Activated T-helper 2 cell treated with anti-CD3 and anti-CD28 coated beads, Interferon-gamma antibody, Interleukin-2, Interleukin-4, amounts not matched to agents 10 μg/mL and 5 μg/mL and 100 μg/mL, durations not matched to agents 14 hours and 24 hours and 36 hours (primary cell): ENCODE data around the gene SCYL3. TPM values are rescaled to one million over a fixed set of nuclear protein-coding genes. Genes with fewer than 3 reads are reported as not detected.
A peak's percentile ranks its signal among the peaks of the same experiment; 100 is the strongest.

ENCODE experiments used
- DNase-seq: peaks from one replicate; pipeline ENCODE4 v3.0.0; 2021; ENCODE audit warnings: low spot score
- H3K27ac Mint-ChIP-seq: one replicate; pipeline ENCODE4 v1.8.0; 2021; ENCODE audit warnings: mixed read lengths
- H3K27me3 Mint-ChIP-seq: one replicate; pipeline ENCODE4 v1.8.0; 2021; ENCODE audit warnings: low read depth, mixed read lengths
- H3K36me3 Mint-ChIP-seq: one replicate; pipeline ENCODE4 v1.8.0; 2021; ENCODE audit warnings: low read depth, mixed read lengths
- H3K4me1 Mint-ChIP-seq: one replicate; pipeline ENCODE4 v1.8.0; 2021; ENCODE audit warnings: low read depth, mixed read lengths
- H3K4me3 Mint-ChIP-seq: one replicate; pipeline ENCODE4 v1.8.0; 2021; ENCODE audit warnings: low read depth, mild to moderate bottlenecking, moderate library complexity, mixed read lengths
- H3K9me3 Mint-ChIP-seq: one replicate; pipeline ENCODE4 v1.8.0; 2021; ENCODE audit warnings: mixed read lengths
- intact Hi-C: fragments of 100-400 bp; cut with micrococcal nuclease; formaldehyde crosslinking; loops from one replicate; pipeline ENCODE4 v1.15.1; 2023
- total RNA-seq: library from RNA; stranded (reverse); gene quantifications from 2 replicates; pipeline ENCODE4 v1.2.3, GENCODE V29; 2022

The SCYL3 gene
- total RNA-seq, 1 donor from 2014 or later: 9.5 TPM

DNA sequence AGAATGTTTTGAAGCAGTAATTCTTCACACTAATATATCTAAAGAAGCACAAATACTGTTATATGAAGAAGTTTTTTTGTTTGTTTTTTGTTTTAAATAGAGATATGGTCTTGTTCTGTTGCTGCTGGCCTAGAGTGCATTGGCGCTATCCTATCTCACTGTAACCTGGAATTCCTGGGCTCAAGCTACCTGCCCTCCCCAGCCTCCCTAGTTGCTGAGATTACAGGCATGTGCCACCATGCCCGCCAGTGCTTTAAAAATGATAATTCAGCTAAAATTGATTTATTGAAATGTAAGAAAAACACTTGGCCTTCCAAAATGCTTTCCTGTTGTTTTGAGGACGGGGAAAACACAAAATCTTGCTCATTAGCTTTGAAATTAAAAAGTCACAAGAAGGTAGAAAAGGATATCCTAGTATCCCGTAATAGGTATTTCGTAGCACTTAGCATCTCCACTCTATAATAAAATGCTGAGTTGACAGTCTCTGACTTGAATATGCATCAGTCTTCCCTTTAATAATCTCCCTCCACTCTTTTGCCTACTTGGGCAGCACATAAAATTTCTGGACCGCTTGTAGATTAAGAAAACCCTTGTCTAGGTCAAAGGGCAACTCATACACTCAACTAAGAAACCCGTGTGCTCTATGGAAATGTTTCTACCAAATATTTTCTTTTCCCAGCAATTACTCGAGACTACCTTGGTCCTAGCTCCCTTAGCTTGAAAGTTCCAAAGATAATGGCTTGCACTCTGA, 1.3 kb downstream of the SCYL3 start:
- peaks cover 50% of the 10 kb centered on the region for H3K4me1 Mint-ChIP-seq
- no peaks in the 10 kb centered on the region for H3K9me3 Mint-ChIP-seq
- H3K36me3 Mint-ChIP-seq: peaks cover 14% of the 10 kb centered on the region
- H3K4me3 Mint-ChIP-seq: peak overlapping the region; percentile 86
- intact Hi-C loops: loop anchor here (5.0 kb wide), 6 partner anchors 200 to 845 kb away; partner anchors contain the start of genes BLZF1, F5, GORAB and NME7
- no peak for DNase-seq
- peaks cover 2% of the 10 kb centered on the region for H3K27me3 Mint-ChIP-seq
- H3K27ac Mint-ChIP-seq: peak overlapping the region; percentile 92

DNA sequence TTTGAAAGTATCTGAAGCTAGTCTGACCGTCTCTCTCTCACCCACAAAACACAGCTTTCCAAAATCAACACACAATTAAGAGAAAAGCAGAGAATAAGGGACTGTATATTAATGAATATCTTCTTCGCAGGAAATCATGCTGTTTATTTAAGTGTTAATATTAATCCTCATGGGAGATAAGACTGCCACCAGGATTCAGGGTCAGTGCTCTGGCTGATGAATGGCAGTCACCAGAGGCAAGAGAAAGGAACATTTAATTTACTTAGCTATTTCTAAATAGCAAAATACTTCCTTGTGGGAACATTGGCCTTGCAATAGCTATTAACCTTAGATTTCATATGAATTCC, 2.2 kb downstream of the SCYL3 start:
- peaks cover 20% of the 10 kb centered on the region for H3K36me3 Mint-ChIP-seq
- H3K27me3 Mint-ChIP-seq: no peaks in the 10 kb centered on the region

DNA sequence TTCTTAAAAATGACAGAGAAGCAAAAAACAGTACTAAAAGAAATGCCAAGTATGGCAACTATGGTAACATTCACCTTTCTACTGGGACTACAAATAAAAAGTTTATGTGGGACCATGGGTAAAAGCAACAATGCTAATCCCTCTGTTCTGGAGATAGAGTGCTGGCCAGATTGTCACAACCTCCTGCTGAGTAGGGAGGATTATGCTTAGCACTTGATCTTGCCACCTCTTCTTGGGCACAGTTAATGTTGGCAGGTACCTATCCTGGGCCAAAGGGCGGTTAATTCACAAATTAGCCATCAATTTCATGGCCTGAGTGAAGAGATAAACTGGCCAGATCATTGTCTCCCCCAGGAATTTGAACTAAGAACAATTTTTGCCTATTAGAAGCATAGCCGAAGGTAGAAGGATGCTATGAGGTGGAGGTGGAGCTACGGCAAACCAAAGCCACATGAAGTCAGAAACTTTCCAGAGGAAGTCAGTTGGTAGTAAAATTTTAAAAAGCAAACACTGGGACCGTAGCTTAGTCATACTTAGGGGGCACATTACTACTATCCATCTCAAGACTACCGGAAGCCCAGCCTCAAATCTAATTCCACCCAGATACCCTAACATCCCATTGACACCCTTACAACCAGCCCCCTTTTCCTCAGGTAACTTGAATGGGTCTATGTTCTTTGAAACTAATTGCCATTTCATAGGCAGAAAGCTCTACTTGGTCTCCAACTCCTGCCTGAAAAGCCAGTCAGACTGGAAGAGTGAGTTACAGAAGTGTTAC, 2.7 kb downstream of the SCYL3 start:
- Mint-ChIP-seq H3K4me1 (peaks cover 48% of the 10 kb centered on the region), H3K9me3 (no peaks in the 10 kb centered on the region), H3K4me3 (peak overlapping the region; percentile 61), H3K36me3 (peaks cover 24% of the 10 kb centered on the region), H3K27ac (peak overlapping the region; percentile 92), H3K27me3 (no peaks in the 10 kb centered on the region)
- peak; percentile 42 for DNase-seq
- intact Hi-C loops: loop anchor here (5.0 kb wide), 6 partner anchors 199 to 844 kb away; partner anchors contain the start of genes BLZF1, F5, GORAB and NME7

More for the DNA sequence above, 2.2 kb downstream of the SCYL3 start:
- intact Hi-C loops: loop anchor here (5.0 kb wide), 6 partner anchors 199 to 844 kb away; partner anchors contain the start of genes BLZF1, F5, GORAB and NME7
- Mint-ChIP-seq H3K27ac (peak overlapping the region; percentile 92), H3K4me3 (peak overlapping the region; percentile 61), H3K4me1 (peaks cover 50% of the 10 kb centered on the region), H3K9me3 (no peaks in the 10 kb centered on the region)
- DNase-seq: no peak

DNA sequence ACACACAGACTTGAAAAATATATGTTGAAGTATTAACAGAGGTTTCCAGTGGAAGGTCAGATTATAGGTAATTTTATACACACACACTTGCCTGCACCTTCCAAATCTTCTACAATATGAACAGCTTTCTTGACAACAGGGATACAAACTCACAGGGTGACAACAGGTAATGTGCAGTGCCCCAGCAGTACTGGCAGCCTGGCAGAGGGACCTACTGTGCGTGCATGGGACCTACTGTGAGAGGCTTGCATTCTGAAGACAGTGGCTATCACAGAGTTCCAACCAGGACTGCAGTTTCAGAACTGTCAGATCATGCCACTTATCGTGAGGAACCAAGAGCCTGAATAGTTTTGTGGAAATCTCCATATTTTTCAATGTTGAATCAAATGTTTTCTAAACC, 3.8 kb downstream of the SCYL3 start:
- no peak for DNase-seq
- intact Hi-C loops: loop anchor here (5.0 kb wide), 6 partner anchors 198 to 843 kb away; partner anchors contain the start of genes BLZF1, F5, GORAB and NME7
- Mint-ChIP-seq H3K27me3 (no peaks in the 10 kb centered on the region), H3K4me3 (no peak overlapping the region), H3K36me3 (peaks cover 31% of the 10 kb centered on the region), H3K9me3 (no peaks in the 10 kb centered on the region), H3K27ac (no peak overlapping the region), H3K4me1 (peaks cover 52% of the 10 kb centered on the region)

DNA sequence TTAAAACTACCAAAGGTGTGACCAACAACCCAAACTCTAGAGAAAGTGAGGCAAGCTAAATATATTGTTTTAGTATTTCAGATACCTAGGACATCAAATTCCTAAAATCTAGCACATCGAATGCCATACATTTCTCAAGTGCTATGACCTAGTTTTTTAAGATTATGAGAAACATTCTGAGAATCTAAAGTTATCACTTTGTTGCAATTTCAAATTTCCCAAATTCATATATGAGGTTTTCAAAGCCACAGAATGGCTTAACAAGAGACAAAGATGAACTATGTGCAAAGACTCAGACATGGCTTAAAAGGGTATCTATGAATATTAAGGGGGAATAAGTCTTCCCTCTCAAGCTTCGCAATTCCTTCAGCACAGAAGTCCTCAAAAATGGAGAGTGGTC, 6.8 kb downstream of the SCYL3 start:
- Mint-ChIP-seq H3K27me3 (no peaks in the 10 kb centered on the region), H3K4me1 (peaks cover 43% of the 10 kb centered on the region), H3K27ac (no peak overlapping the region), H3K4me3 (no peak overlapping the region), H3K9me3 (no peaks in the 10 kb centered on the region), H3K36me3 (peaks cover 42% of the 10 kb centered on the region)
- no peak for DNase-seq
- intact Hi-C loops: no loop called here

DNA sequence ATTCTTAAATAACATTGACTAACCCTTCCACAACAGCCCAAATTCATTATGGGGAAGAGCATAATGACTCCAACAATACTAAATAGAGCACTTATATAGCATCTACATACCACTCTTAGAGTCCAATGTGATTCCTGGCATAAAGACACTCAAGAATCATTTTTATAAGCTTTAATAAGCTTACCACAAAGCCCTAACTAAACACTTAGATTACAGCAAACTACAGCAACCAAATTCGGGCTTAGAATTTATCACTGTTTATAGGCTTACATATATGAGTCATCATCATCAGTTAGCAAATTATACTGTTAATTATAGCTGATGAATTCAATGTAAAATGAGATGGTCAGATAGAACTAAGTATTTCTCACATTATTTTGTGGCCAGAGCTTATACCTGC, 7.3 kb downstream of the SCYL3 start:
- no peak for DNase-seq
- Mint-ChIP-seq H3K9me3 (no peaks in the 10 kb centered on the region), H3K27me3 (no peaks in the 10 kb centered on the region), H3K4me3 (no peak overlapping the region), H3K27ac (no peak overlapping the region), H3K36me3 (peaks cover 45% of the 10 kb centered on the region), H3K4me1 (peaks cover 41% of the 10 kb centered on the region)
- intact Hi-C loops: no loop called here

DNA sequence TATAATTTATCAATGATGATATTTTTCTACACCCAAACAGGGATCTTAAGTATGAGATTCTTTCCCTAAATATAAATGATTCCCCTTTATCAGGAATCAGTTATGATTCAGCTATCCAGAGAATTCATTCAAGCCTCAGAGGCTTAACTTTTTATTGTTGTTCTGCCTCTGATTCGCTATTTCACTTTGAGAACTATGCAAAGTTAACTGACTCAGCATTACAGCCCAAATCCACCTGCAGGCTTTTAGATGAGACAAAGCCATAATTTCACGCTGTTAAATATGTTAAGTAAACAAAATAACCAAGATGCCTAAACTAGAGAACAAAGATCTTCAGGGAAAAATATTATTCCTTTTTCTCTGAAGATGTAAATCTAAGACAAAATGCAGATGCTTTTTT, 8.5 kb downstream of the SCYL3 start:
- Mint-ChIP-seq H3K27me3 (no peaks in the 10 kb centered on the region), H3K4me1 (peaks cover 32% of the 10 kb centered on the region), H3K9me3 (no peaks in the 10 kb centered on the region), H3K4me3 (no peak overlapping the region), H3K36me3 (peaks cover 48% of the 10 kb centered on the region), H3K27ac (no peak overlapping the region)
- DNase-seq: no peak
- intact Hi-C loops: no loop called here

DNA sequence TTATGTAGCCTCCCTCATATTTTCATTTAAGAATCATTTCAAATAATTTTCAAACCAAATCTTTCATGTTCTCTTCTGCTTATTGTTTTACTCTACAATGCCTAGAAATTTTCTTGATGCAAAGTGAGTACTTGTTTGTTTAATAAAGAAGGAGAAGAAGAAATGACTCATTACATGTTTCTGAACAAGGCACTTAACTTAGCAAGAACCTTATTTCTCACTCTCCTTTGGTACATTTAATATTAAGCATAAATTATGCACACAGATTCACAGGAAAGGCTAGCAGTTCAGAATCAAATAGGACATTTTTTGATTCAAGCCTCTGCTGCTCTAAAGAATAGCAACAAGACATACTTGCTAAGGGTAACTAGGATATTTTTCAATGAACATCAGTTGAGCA, 9.1 kb downstream of the SCYL3 start:
- H3K36me3 Mint-ChIP-seq: peaks cover 48% of the 10 kb centered on the region
- no peak overlapping the region for H3K27ac Mint-ChIP-seq

DNA sequence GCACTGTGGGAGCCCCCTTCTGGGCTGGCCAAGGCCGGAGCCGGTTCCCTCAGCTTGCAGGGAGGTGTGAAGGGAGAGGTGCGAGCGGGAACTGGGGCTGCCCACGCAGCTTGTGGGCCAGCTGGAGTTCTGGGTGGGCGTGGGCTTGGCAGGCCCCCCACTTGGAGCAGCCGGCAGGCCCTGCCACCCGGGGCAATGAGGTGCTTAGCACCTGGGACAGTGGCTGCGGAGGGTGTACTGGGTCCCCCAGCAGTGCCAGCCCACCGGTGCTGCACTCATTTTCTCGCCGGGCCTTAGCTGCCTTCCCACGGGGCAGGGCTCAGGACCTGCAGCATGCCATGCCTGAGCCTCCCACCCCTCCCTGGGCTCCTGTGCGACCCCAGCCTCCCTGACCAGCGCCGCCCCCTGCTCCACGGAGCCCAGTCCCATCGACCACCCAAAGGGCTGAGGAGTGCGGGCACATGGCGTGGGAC, 11.6 kb downstream of the SCYL3 start:
- peaks cover 21% of the 10 kb centered on the region for H3K4me1 Mint-ChIP-seq
- H3K27me3 Mint-ChIP-seq: no peaks in the 10 kb centered on the region
- peaks cover 55% of the 10 kb centered on the region for H3K36me3 Mint-ChIP-seq
- intact Hi-C loops: no loop called here
- no peak for DNase-seq
- H3K9me3 Mint-ChIP-seq: no peaks in the 10 kb centered on the region
- H3K4me3 Mint-ChIP-seq: no peak overlapping the region
- no peak overlapping the region for H3K27ac Mint-ChIP-seq

More for the DNA sequence above, 9.1 kb downstream of the SCYL3 start:
- no peak overlapping the region for H3K4me3 Mint-ChIP-seq
- peaks cover 28% of the 10 kb centered on the region for H3K4me1 Mint-ChIP-seq
- intact Hi-C loops: no loop called here
- H3K27me3 Mint-ChIP-seq: no peaks in the 10 kb centered on the region
- no peaks in the 10 kb centered on the region for H3K9me3 Mint-ChIP-seq
- DNase-seq: no peak

DNA sequence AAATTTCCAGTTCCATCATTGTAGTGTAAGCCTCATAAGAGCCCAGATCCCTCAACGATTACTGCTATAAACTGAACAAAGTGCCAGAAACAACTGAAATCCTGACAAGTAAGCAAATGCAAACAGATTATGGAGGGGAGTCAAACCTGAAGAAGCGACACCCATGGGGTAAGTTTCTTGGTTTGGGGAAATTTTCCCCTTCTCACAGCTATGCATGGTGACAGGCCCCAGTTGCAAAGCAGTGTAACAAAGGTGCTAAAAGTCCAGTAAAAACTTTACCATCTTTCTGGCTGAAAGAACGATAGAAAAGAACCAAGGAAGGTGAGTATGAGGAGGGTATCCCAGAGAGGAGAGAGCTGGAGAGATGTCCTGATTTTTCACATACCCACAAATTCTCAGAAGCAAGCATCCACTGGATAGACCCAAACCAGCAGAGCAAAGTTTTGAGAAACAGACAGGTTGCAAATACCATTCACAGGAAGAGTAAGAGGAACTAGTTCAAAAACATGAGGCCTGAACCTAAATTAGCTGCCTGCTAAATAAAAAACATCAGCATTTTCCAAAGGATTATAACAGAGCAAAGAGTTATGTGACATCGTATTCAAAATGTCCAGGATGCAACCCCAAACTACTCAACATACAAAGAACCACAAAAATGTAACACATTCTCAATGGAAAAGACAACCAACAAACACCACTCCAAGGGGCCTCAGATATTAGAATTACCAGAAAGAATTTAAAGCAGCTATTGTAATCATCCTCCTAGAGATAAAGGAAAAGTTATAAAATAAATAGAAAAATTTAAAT, 14.5 kb downstream of the SCYL3 start:
- intact Hi-C loops: no loop called here
- H3K36me3 Mint-ChIP-seq: peaks cover 56% of the 10 kb centered on the region
- peak overlapping the region; percentile 20 for H3K27ac Mint-ChIP-seq
- no peak for DNase-seq
- no peaks in the 10 kb centered on the region for H3K27me3 Mint-ChIP-seq
- peaks cover 16% of the 10 kb centered on the region for H3K4me1 Mint-ChIP-seq
- H3K9me3 Mint-ChIP-seq: no peaks in the 10 kb centered on the region
- no peak overlapping the region for H3K4me3 Mint-ChIP-seq

DNA sequence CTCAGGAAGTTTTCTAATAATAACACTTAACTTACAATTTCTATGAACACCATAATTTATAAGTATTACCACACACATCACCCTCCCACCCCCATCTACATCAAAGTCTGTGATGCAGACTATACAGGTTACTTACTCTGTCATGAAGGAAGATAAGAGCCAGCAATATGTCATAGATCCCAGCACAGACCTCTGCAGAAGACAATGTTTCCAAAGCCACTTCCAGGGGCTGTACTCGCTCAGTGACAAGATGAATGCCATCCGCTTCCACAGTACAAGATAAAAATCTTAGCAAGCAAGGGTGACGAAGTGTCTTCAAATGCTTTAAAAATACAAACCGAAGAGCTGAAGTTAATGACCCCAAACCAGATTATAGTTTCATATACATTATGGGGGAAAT, 15.2 kb downstream of the SCYL3 start:
- Mint-ChIP-seq H3K27me3 (no peaks in the 10 kb centered on the region), H3K4me1 (peaks cover 24% of the 10 kb centered on the region), H3K9me3 (no peaks in the 10 kb centered on the region), H3K36me3 (peaks cover 64% of the 10 kb centered on the region), H3K4me3 (no peak overlapping the region), H3K27ac (peak overlapping the region; percentile 20)
- intact Hi-C loops: no loop called here
- DNase-seq: no peak

DNA sequence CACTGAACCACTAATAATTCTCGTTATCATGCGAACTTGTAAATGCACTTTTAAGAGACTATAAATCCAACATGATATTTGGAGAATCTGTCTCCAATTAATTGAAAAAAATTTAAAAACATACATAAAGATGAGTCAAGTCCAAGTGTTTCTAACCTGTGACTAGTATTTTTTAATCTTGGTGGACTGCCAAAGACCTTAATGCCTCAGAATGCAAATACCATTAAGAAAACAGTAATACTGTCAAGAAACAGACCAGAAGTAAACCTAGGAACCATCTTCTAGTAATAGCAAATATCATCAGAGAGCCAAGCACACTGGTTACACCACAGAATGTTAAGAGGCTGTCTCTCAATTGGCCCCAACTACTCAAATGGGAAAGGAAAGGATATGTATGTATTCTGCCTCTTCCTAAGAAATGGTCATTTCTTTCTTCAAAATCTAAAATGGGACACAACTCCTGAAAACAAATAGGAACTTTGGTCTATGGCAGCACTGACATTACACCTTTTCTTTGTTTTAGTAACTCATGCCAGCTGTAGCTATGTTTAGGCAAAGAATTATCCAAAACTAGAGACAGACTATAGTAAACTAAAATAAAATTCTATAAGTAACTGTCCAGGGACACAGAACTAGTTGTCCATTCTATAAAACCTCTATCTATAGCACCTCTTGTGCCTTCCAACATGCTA, 15.8 kb downstream of the SCYL3 start:
- Mint-ChIP-seq H3K36me3 (peaks cover 65% of the 10 kb centered on the region), H3K27me3 (no peaks in the 10 kb centered on the region), H3K4me1 (peaks cover 26% of the 10 kb centered on the region), H3K9me3 (peaks cover 4% of the 10 kb centered on the region), H3K27ac (no peak overlapping the region), H3K4me3 (no peak overlapping the region)
- intact Hi-C loops: no loop called here
- DNase-seq: no peak
